PFSK-1 (cell line): ENCODE measurements around the gene PACSIN1.

ENCODE experiments used
- FOXP2 ChIP-seq: optimal IDR thresholded peaks from 2 replicates; pipeline ENCODE3; 2011; ENCODE audit warnings: borderline replicate concordance, control low read depth, inconsistent platforms; ENCODE audit not compliant: insufficient read depth; ENCODE audit errors: extremely low read length, extremely low read depth
- POLR2AphosphoS5 ChIP-seq: IDR thresholded peaks from 2 replicates; pipeline ENCODE4 v1.6.1; 2012; ENCODE audit warnings: low read depth, mild to moderate bottlenecking, control low read depth, low read length, moderate library complexity
- SIN3A ChIP-seq: IDR thresholded peaks from 2 replicates; pipeline ENCODE4 v1.6.1; 2012; ENCODE audit warnings: mild to moderate bottlenecking, low read length, moderate library complexity, borderline replicate concordance; ENCODE audit not compliant: insufficient read depth
- TAF1 ChIP-seq: IDR thresholded peaks from 2 replicates; pipeline ENCODE4 v1.6.1; 2012; ENCODE audit warnings: low read length, control low read depth, borderline replicate concordance; ENCODE audit not compliant: insufficient read depth
- TF ChIP-seq, protein P1 (sequence below), 2 experiments: IDR thresholded peaks; 2 replicates each; pipeline versions ENCODE4 v1.6.1 to v1.8.0; 2011 to 2012; ENCODE audit warnings: low read depth in 2 of 2, low read length in 2 of 2, control low read depth in 1 of 2, inconsistent platforms in 1 of 2, mild to moderate bottlenecking in 1 of 2, moderate library complexity in 1 of 2; ENCODE audit not compliant: insufficient read depth in 1 of 2

Gene PACSIN1

DNA sequence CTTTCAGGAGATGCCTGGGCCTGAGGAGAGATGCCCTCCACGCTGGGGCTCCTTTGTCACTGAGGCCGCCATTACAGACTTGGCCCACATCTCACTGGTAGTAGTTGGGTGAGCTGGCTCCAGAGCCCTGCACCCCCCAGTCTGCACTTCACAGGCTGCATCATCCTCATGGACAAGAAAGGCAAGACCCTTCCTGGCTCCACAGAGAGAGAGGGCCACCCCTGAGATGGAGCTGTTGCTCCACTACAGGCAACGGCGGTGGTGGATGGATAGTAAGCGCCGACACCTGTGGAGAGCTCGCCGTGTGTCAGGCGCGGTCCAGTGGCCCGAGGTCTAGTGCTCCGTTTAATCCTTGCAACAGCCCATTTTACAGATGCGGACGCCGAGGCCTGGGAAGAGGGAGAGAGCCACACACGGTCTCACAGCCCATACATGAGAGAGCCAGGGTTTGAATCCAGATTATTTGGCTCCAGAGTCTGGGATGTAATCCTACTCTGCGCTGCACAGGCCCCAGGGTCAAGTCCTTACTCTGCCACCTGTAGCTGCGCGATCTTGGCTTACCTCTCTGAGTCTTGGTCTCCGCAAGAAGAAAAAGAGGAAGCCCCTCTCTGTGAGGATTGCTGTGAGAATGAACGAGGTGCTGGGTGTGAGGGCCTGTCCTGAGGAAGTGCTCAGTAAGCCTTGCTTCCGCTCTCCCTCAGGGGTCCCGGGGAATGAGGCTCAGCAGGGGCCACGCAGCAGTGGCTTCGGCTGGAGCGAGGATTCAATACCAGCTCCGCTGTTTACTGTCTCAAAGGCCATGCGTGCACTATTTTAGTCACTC lies 55.8 kb downstream of the PACSIN1 start:
- no peak for TF ChIP-seq POLR2AphosphoS5
- no peak for TF ChIP-seq SIN3A
- TF ChIP-seq FOXP2: no peak
- TF ChIP-seq, protein P1, sequence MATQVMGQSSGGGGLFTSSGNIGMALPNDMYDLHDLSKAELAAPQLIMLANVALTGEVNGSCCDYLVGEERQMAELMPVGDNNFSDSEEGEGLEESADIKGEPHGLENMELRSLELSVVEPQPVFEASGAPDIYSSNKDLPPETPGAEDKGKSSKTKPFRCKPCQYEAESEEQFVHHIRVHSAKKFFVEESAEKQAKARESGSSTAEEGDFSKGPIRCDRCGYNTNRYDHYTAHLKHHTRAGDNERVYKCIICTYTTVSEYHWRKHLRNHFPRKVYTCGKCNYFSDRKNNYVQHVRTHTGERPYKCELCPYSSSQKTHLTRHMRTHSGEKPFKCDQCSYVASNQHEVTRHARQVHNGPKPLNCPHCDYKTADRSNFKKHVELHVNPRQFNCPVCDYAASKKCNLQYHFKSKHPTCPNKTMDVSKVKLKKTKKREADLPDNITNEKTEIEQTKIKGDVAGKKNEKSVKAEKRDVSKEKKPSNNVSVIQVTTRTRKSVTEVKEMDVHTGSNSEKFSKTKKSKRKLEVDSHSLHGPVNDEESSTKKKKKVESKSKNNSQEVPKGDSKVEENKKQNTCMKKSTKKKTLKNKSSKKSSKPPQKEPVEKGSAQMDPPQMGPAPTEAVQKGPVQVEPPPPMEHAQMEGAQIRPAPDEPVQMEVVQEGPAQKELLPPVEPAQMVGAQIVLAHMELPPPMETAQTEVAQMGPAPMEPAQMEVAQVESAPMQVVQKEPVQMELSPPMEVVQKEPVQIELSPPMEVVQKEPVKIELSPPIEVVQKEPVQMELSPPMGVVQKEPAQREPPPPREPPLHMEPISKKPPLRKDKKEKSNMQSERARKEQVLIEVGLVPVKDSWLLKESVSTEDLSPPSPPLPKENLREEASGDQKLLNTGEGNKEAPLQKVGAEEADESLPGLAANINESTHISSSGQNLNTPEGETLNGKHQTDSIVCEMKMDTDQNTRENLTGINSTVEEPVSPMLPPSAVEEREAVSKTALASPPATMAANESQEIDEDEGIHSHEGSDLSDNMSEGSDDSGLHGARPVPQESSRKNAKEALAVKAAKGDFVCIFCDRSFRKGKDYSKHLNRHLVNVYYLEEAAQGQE (IDR thresholded peaks at IDR 0.05; ENCODE audit: insufficient read depth in 1 of 2, low read depth in 2 of 2, low read length in 2 of 2): no peak
- no peak for TF ChIP-seq TAF1

GRCh38 chr6:34522761-34523160 lies 56.9 kb downstream of the PACSIN1 start:
- TF ChIP-seq, protein P1 (IDR thresholded peaks at IDR 0.05; ENCODE audit: insufficient read depth in 1 of 2, low read depth in 2 of 2, low read length in 2 of 2): no peak
- TF ChIP-seq FOXP2 (no peak), SIN3A (no peak), TAF1 (no peak), POLR2AphosphoS5 (no peak)

DNA sequence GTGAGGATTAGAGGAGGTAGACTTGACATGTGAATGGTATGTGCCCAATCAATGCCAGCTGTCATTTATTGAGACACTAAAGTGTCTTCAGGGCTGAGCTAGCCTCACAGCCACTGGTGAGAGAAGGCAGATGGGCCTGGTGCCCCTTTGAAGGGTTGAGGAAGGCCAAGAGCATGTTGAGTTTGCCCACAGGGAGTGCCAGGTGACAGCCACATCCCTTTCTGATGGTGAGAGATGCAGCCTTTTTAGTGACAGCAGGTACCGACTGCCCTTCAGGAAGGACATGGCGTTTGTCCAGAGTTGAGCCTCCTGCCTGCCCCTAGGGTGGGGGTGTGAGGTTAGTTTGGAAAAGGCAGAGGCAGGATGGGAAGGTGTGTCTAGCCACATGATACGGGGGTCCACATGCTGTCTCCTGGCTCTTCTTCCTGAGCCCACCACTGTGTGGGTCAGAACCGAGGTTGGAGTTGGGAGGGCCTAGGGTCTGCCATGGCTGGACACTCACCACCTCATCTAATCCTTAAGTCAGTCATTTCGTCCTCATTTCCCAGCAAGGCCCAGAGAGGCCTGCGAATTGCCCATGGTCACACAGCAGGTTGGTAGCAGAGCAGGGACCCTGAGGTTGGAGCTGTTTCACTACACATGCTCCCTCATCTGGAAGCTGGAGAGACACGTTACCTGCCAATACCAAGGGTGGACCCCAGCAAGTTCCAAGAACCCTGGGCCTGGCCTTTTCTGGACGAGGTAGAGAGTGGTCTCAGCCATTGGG lies 57.7 kb downstream of the PACSIN1 start:
- TF ChIP-seq SIN3A: no peak
- TF ChIP-seq FOXP2: no peak
- TF ChIP-seq, protein P1 (IDR thresholded peaks at IDR 0.05; ENCODE audit: insufficient read depth in 1 of 2, low read depth in 2 of 2, low read length in 2 of 2): no peak
- TF ChIP-seq POLR2AphosphoS5: no peak
- no peak for TF ChIP-seq TAF1

DNA sequence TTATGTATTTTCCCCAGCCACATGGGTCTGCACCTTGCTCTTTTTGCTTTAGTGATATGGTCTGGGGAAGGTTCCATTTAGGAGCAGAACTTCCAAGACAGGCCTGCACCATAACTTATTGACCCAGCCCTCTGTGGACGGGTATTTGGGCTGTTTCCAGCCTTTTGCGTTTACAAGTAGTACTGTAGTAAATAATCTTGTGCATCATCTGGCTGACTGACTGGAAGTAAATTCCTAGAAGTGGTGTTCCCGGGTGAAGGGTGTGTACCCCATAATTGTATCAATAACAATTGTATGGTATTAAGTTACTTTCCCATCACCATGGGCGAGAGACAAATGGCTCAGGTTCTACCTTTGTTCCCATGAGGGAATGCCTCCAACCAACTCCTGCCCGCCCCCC lies 58.6 kb downstream of the PACSIN1 start:
- TF ChIP-seq FOXP2 (no peak), POLR2AphosphoS5 (no peak), SIN3A (no peak), TAF1 (no peak)
- TF ChIP-seq, protein P1 (IDR thresholded peaks at IDR 0.05; ENCODE audit: insufficient read depth in 1 of 2, low read depth in 2 of 2, low read length in 2 of 2): no peak
